ENCODE measurements around the gene RPS15. TPM values are rescaled to one million over a fixed set of nuclear protein-coding genes. Genes with fewer than 3 reads are reported as not detected.

The RPS15 gene
- total and polyA plus RNA-seq, 2 donors = 507 to 3,233 TPM

GRCh38 chr19:1483131-1483978 is 45.2 kb downstream of the RPS15 start:
- no peak overlapping the region for H3K27ac ChIP-seq (ENCODE audit: low read depth)
- no peak for DNase-seq (ENCODE audit: extremely low spot score)
- no peaks in the 10 kb centered on the region for H3K4me1 ChIP-seq (ENCODE audit: insufficient read depth)
- WGBS = 90% methylated on average over 77 of the region's 77 CpGs
- H3K4me3 ChIP-seq (ENCODE audit: low read depth, low read length) = no peak overlapping the region
- H3K36me3 ChIP-seq (ENCODE audit: insufficient read depth) = no peaks in the 10 kb centered on the region

DNA sequence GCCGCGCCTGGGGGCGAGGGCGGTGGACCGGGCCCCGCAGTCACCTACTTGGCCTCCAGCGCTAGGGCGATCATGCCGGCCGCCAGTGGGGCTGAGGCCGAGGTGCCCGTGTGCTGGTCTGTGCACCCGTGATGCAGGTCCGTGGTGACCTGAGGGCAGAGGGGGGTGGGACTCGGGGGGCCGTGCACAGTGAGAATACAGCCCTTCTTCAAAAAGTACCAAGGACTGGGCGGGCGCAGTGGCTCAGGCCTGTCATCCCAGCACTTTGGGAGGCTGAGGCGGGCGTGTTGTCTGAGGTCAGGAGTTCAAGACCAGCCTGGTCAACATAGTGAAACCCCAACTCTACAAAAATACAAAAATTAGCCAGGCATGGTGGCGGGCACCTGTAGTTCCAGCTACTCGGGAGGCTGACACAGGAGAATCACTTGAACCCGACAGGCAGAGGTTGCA is 45.8 kb downstream of the RPS15 start:
- no peak overlapping the region for H3K4me3 ChIP-seq (ENCODE audit: low read depth, low read length)
- DNase-seq (ENCODE audit: extremely low spot score) = no peak
- H3K27ac ChIP-seq (ENCODE audit: low read depth) = no peak overlapping the region
- H3K36me3 ChIP-seq (ENCODE audit: insufficient read depth) = no peaks in the 10 kb centered on the region
- H3K4me1 ChIP-seq (ENCODE audit: insufficient read depth) = no peaks in the 10 kb centered on the region
- WGBS = 90% methylated on average over 23 of the region's 23 CpGs

DNA sequence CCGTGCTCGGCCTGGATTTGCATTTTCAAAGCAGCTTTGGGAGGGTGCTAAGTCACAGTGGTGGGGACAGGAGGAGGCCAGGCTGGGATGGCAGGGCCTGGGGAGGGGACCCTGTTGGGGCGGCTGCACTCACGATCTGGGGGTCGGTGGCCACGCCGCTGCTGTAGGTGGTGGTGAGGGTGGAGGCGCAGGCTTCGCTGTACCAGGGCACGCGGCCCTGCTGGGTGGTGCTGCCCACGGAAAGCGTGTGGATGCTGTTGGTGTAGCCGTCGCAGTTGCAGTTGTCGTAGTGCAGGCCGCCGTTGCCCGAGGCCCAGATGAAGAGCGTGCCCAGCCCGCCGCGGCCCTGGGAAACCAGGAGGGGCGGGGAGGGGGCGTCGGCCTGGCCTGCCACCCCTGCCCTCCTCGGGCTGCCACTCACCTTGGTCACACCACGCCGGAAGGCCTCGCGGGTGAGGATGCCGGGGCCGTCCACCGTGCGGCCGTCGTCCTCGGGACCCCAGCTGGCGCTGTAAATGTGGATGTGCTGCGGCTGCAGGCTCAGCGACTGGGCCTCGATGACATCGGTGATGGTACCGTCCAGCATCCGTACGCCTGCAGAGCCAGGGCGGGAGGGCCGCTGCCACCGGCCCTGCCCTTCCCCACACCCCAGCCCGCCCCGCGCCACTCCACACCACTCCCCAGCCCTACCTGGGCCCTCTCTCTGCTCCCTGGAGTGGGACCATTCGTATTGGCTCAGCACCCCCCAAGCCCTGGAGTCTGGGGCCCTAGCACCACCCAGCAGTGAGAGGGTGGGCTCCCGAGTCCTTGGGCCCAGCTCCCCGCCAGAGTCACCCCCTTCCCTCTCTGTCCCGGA is 48.8 kb downstream of the RPS15 start:
- no peak for DNase-seq (ENCODE audit: extremely low spot score)
- H3K4me3 ChIP-seq (ENCODE audit: low read depth, low read length) = no peak overlapping the region
- no peaks in the 10 kb centered on the region for H3K4me1 ChIP-seq (ENCODE audit: insufficient read depth)
- no peaks in the 10 kb centered on the region for H3K36me3 ChIP-seq (ENCODE audit: insufficient read depth)
- 91% methylated on average over 56 of the region's 56 CpGs for WGBS
- no peak overlapping the region for H3K27ac ChIP-seq (ENCODE audit: low read depth)

DNA sequence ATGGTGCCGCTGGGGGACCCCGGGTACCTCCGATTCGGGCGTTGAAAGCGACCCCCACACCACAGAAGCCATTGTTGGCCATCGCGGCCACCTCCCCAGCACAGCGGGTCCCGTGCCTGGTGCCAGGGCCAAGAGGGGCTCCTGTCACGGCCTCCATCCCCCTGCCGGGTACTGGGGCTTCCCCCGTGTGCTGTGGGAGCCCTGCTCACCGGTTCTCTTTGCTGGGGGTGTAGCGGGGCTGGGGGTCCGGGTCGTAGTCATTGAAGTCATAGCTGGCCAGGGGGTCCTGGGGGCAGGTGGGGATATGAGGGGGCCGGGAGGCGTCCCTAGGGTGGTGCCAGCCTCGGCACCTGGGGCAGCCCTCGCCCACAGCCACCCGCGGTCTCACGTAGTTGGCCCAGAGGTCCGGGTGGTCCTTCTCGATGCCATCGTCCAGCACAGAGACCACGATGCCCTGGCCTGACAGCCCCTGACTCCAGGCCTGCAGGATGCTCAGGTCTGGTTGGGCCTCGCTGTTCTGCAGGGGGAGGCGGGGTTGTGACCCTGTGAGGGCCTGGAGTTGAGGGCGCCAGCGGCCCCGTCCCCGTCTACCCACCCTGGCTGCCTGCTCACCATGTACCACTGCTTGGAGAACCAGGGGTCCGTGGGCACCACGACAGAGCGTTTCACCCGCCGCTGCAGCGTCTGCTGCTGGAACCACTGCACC is 49.5 kb downstream of the RPS15 start:
- Histone ChIP-seq H3K27ac (ENCODE audit: low read depth) (no peak overlapping the region), H3K4me1 (ENCODE audit: insufficient read depth) (no peaks in the 10 kb centered on the region), H3K4me3 (ENCODE audit: low read depth, low read length) (no peak overlapping the region), H3K36me3 (ENCODE audit: insufficient read depth) (no peaks in the 10 kb centered on the region)
- 93% methylated on average over 40 of the region's 40 CpGs for WGBS
- no peak for DNase-seq (ENCODE audit: extremely low spot score)

- 90% methylated on average over 11 of the region's 11 CpGs for WGBS
- Histone ChIP-seq H3K36me3 (ENCODE audit: insufficient read depth) (no peaks in the 10 kb centered on the region), H3K4me3 (ENCODE audit: low read depth, low read length) (no peak overlapping the region), H3K4me1 (ENCODE audit: insufficient read depth) (no peaks in the 10 kb centered on the region), H3K27ac (ENCODE audit: low read depth) (no peak overlapping the region)
- DNase-seq (ENCODE audit: extremely low spot score) = no peak
Measured at GRCh38 chr19:1488282-1488601, 50.0 kb downstream of the RPS15 start.

- H3K4me3 ChIP-seq (ENCODE audit: low read depth, low read length) = peak overlapping the region; percentile 41
- no peaks in the 10 kb centered on the region for H3K4me1 ChIP-seq (ENCODE audit: insufficient read depth)
- WGBS = 21% methylated on average over 37 of the region's 37 CpGs
- DNase-seq (ENCODE audit: extremely low spot score) = no peak
- peak overlapping the region; percentile 14 for H3K27ac ChIP-seq (ENCODE audit: low read depth)
- H3K36me3 ChIP-seq (ENCODE audit: insufficient read depth) = no peaks in the 10 kb centered on the region
Measured at GRCh38 chr19:1489463-1490310, 51.5 kb downstream of the RPS15 start.

Other genes with a start within 250 kb of the RPS15 start
- 31.7 TPM for gene STK11, start 232.6 kb upstream of the RPS15 start, total RNA-seq
- 56.5 TPM for gene STK11, start 232.6 kb upstream of the RPS15 start, polyA plus RNA-seq
- 0.53 TPM for gene CBARP, start 200.4 kb upstream of the RPS15 start, total RNA-seq
- gene CBARP, start 200.4 kb upstream of the RPS15 start, polyA plus RNA-seq = 0.43 TPM
- 9.5 TPM for gene ATP5F1D, start 196.6 kb upstream of the RPS15 start, total RNA-seq
- 236 TPM for gene ATP5F1D, start 196.6 kb upstream of the RPS15 start, polyA plus RNA-seq
- gene MIDN, start 189.8 kb upstream of the RPS15 start, total RNA-seq = 12.2 TPM
- gene MIDN, start 189.8 kb upstream of the RPS15 start, polyA plus RNA-seq = 64.3 TPM
- 267 TPM for gene CIRBP, start 169.1 kb upstream of the RPS15 start, total RNA-seq
- 536 TPM for gene CIRBP, start 169.1 kb upstream of the RPS15 start, polyA plus RNA-seq
- 4.9 TPM for gene FAM174C, start 162.9 kb upstream of the RPS15 start, total RNA-seq
- 55.9 TPM for gene FAM174C, start 162.9 kb upstream of the RPS15 start, polyA plus RNA-seq
- gene EFNA2, start 152.5 kb upstream of the RPS15 start, total RNA-seq = 0.32 TPM
- 0.09 TPM for gene EFNA2, start 152.5 kb upstream of the RPS15 start, polyA plus RNA-seq
- gene NDUFS7, start 54.5 kb upstream of the RPS15 start, total RNA-seq = 26.4 TPM
- 173 TPM for gene NDUFS7, start 54.5 kb upstream of the RPS15 start, polyA plus RNA-seq
- gene GAMT, start 36.9 kb upstream of the RPS15 start, total RNA-seq = 10.3 TPM
- gene GAMT, start 36.9 kb upstream of the RPS15 start, polyA plus RNA-seq = 18.5 TPM
- gene DAZAP1, start 30.8 kb upstream of the RPS15 start, total RNA-seq = 37.0 TPM
- gene DAZAP1, start 30.8 kb upstream of the RPS15 start, polyA plus RNA-seq = 71.5 TPM
- gene APC2, start 11.7 kb downstream of the RPS15 start, total RNA-seq = 1.2 TPM
- 0.66 TPM for gene APC2, start 11.7 kb downstream of the RPS15 start, polyA plus RNA-seq
- 15.0 TPM for gene C19orf25, start 40.8 kb downstream of the RPS15 start, total RNA-seq
- 40.5 TPM for gene C19orf25, start 40.8 kb downstream of the RPS15 start, polyA plus RNA-seq
- 1.6 TPM for gene PCSK4, start 52.0 kb downstream of the RPS15 start, total RNA-seq
- gene PCSK4, start 52.0 kb downstream of the RPS15 start, polyA plus RNA-seq = 2.7 TPM
- gene REEP6, start 52.8 kb downstream of the RPS15 start, total RNA-seq = 4.9 TPM
- 11.3 TPM for gene REEP6, start 52.8 kb downstream of the RPS15 start, polyA plus RNA-seq
- gene ADAMTSL5, start 74.6 kb downstream of the RPS15 start, total RNA-seq = 4.1 TPM
- 9.4 TPM for gene ADAMTSL5, start 74.6 kb downstream of the RPS15 start, polyA plus RNA-seq
- gene PLK5, start 85.7 kb downstream of the RPS15 start, total RNA-seq = 0.37 TPM
- 2.3 TPM for gene PLK5, start 85.7 kb downstream of the RPS15 start, polyA plus RNA-seq
- 24.2 TPM for gene MEX3D, start 129.9 kb downstream of the RPS15 start, total RNA-seq
- 19.1 TPM for gene MEX3D, start 129.9 kb downstream of the RPS15 start, polyA plus RNA-seq
- gene MBD3, start 154.5 kb downstream of the RPS15 start, total RNA-seq = 32.5 TPM
- 76.4 TPM for gene MBD3, start 154.5 kb downstream of the RPS15 start, polyA plus RNA-seq
- gene UQCR11, start 167.1 kb downstream of the RPS15 start, total RNA-seq = 33.3 TPM
- gene UQCR11, start 167.1 kb downstream of the RPS15 start, polyA plus RNA-seq = 144 TPM
- gene TCF3, start 214.2 kb downstream of the RPS15 start, total RNA-seq = 27.4 TPM
- 50.2 TPM for gene TCF3, start 214.2 kb downstream of the RPS15 start, polyA plus RNA-seq